ENCODE data around the gene AMPH. TPM values are rescaled to one million over a fixed set of nuclear protein-coding genes. Genes with fewer than 3 reads are reported as not detected.
A peak's percentile ranks its signal among the peaks of the same experiment; 100 is the strongest.

Gene AMPH
- polyA plus RNA-seq, 1 donor (not counting 4 experiments of a cell fraction or from before 2014, with no cell fraction given): not detected

- H4K20me1 ChIP-seq (ENCODE audit: control insufficient read depth, extremely low read depth, insufficient read depth, low read length): no peaks in the 10 kb centered on the region
- no peak for FAIRE-seq
- no peaks in the 10 kb centered on the region for H3K4me1 ChIP-seq (ENCODE audit: control insufficient read depth, extremely low read depth, insufficient read depth, low read length)
- TF ChIP-seq EZH2 (IDR thresholded peaks at IDR 0.05; ENCODE audit: low read length) (no peak), CTCF (optimal IDR thresholded peaks at IDR 0.05 in 1 of 3, IDR thresholded peaks at IDR 0.05 in 1 of 3, conservative IDR thresholded peaks at IDR 0.05 in 1 of 3; ENCODE audit: extremely low read depth in 1 of 3, insufficient read depth in 2 of 3, low read length in 3 of 3) (peak in 2 of 3 experiments; percentile 4 to 21)
- H3K27me3 ChIP-seq (ENCODE audit: control insufficient read depth, extremely low read depth, insufficient read depth, low read length): no peaks in the 10 kb centered on the region
- H3K4me2 ChIP-seq (ENCODE audit: control insufficient read depth, extremely low read depth, insufficient read depth, low read depth, low read length): no peak overlapping the region
- no peak overlapping the region for H2AFZ ChIP-seq (ENCODE audit: control insufficient read depth, low read length)
- no peak for DNase-seq (ENCODE audit: low read depth, low spot score)
- dilution Hi-C loops (cut with MboI; ENCODE audit: extremely low pct_ligation_motif_present, low sequenced_read_pairs): no loop called here
- no peaks in the 10 kb centered on the region for H3K36me3 ChIP-seq (ENCODE audit: control insufficient read depth in 2 of 2, extremely low read depth in 1 of 2, insufficient read depth in 2 of 2, low read length in 2 of 2)
- H3K9ac ChIP-seq (ENCODE audit: control insufficient read depth, extremely low read depth, insufficient read depth, low read length): no peak overlapping the region
- no peak overlapping the region for H3K27ac ChIP-seq (ENCODE audit: control insufficient read depth, insufficient read depth, low read length)
- H3K4me3 ChIP-seq (ENCODE audit: control insufficient read depth in 2 of 3, extremely low read depth in 1 of 3, insufficient read depth in 2 of 3, low read depth in 1 of 3, low read length in 3 of 3): no peak overlapping the region
- H3K9me1 ChIP-seq (ENCODE audit: control insufficient read depth, extremely low read depth, insufficient read depth, low read length): no peaks in the 10 kb centered on the region
- no peaks in the 10 kb centered on the region for H3K79me2 ChIP-seq (ENCODE audit: control insufficient read depth, insufficient read depth, low read length)
- H3K9me3 ChIP-seq (ENCODE audit: control insufficient read depth, low read depth, low read length): no peaks in the 10 kb centered on the region
These were observed 219.8 kb downstream of the AMPH start for GRCh38 chr7:38411404-38411803.

- dilution Hi-C loops (cut with MboI; ENCODE audit: extremely low pct_ligation_motif_present, low sequenced_read_pairs): no loop called here
- no peak overlapping the region for H2AFZ ChIP-seq (ENCODE audit: control insufficient read depth, low read length)
These were observed 221.1 kb downstream of the AMPH start for GRCh38 chr7:38410056-38410455.

More at GRCh38 chr7:38410056-38410455, 221.1 kb downstream of the AMPH start:
- Histone ChIP-seq H3K4me3 (ENCODE audit: control insufficient read depth in 2 of 3, extremely low read depth in 1 of 3, insufficient read depth in 2 of 3, low read depth in 1 of 3, low read length in 3 of 3) (no peak overlapping the region), H3K27me3 (ENCODE audit: control insufficient read depth, extremely low read depth, insufficient read depth, low read length) (no peaks in the 10 kb centered on the region), H4K20me1 (ENCODE audit: control insufficient read depth, extremely low read depth, insufficient read depth, low read length) (no peaks in the 10 kb centered on the region), H3K79me2 (ENCODE audit: control insufficient read depth, insufficient read depth, low read length) (no peaks in the 10 kb centered on the region), H3K36me3 (ENCODE audit: control insufficient read depth in 2 of 2, extremely low read depth in 1 of 2, insufficient read depth in 2 of 2, low read length in 2 of 2) (no peaks in the 10 kb centered on the region), H3K9me3 (ENCODE audit: control insufficient read depth, low read depth, low read length) (no peaks in the 10 kb centered on the region), H3K4me1 (ENCODE audit: control insufficient read depth, extremely low read depth, insufficient read depth, low read length) (no peaks in the 10 kb centered on the region), H3K9ac (ENCODE audit: control insufficient read depth, extremely low read depth, insufficient read depth, low read length) (no peak overlapping the region), H3K4me2 (ENCODE audit: control insufficient read depth, extremely low read depth, insufficient read depth, low read depth, low read length) (no peak overlapping the region), H3K9me1 (ENCODE audit: control insufficient read depth, extremely low read depth, insufficient read depth, low read length) (no peaks in the 10 kb centered on the region), H3K27ac (ENCODE audit: control insufficient read depth, insufficient read depth, low read length) (no peak overlapping the region)
- DNase-seq (ENCODE audit: low read depth, low spot score) (no peak), FAIRE-seq (no peak)
- TF ChIP-seq EZH2 (IDR thresholded peaks at IDR 0.05; ENCODE audit: low read length): no peak
- TF ChIP-seq CTCF (optimal IDR thresholded peaks at IDR 0.05 in 1 of 3, IDR thresholded peaks at IDR 0.05 in 1 of 3, conservative IDR thresholded peaks at IDR 0.05 in 1 of 3; ENCODE audit: extremely low read depth in 1 of 3, insufficient read depth in 2 of 3, low read length in 3 of 3): no peak
